Inferior parietal cortex (tissue), 1 donor: ENCODE measurements around the gene FRMD4A.

Experiments
- DNase-seq: peaks from one replicate; pipeline ENCODE4 v3.0.0-alpha.2; 2016; ENCODE audit errors: extremely low spot score

Gene FRMD4A

DNA sequence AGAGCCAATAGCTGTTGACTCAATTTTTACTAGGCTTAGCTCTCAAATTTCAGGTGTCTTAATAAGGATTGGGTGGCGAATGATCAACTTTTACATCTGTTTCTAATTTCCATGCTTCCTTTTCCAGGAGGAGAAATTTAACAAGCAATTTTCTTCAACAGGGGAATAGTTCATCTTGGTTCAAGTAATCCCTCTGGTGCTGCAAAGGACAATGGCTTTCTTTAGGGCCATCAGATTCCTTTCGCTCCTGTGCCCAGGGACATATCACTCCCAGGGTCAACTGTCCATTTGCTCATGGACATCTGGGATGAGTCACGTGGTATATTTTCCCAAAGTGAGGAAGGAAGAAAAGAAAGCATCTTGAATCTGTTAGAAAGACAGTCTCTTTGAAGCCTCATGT is 313.3 kb downstream of the FRMD4A start:
- no peak for DNase-seq

DNA sequence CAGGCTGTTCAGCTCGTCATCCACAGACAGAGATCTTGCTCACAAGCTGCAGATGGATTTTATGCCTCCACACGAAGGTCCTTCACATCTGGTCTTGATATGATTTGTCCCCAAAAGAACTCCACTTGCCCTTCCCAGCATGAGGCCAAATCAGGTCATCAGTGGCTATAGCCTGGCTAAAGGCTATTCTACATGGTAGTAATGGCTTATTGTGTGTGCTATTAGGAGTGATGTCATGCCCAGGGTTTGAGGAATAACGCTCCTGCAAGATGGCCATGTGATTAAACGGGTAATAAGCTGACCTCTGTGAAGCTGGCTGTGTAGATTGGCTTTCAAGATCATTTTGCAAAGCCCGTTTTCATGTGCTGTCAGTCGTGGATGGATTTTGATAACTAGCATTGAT is 313.8 kb downstream of the FRMD4A start:
- no peak for DNase-seq

DNA sequence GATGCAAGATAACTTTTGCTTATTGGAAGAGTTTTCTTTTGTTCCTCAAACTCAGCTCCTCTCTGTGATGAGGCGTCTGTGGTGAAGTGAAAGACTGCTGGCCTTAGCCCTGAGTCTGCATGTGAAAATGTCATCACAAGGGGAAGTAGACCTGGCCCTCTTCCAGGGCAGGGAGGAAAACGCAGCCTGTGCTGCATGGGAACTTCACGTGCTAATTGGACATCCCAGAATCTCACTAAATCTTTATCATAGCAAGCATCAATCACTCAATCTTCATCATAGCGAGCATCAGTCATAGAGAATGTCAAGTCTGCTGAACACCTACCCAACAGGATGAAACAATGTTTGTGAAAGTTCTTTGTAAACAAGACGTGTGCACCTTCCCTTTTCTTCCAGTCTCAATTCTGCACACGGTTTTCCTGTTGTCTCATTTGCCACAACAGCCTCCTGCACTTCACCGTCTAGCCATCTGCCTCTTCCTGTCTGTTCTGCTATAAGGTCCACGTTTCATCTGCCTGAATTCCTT is 314.6 kb downstream of the FRMD4A start:
- DNase-seq, result peak; percentile 14

DNA sequence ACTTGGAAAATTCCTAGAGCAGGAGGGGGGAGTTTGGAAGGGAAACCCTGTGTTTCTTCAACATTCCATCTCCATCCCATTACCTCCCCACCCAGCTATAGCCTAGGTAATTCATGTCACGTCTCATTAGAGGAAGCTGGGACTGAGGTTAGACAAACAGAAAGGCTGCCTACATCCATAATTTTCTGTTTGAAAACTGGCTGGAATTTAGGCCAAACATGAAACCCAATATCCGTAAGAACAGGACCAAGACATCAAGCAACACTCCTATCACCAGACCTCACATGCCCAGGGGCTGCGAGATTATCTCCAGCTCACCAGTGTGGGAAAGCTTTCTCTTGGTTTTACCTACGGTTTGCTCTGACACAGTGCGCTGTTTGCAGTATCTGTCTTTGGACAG is 316.3 kb downstream of the FRMD4A start:
- no peak for DNase-seq

DNA sequence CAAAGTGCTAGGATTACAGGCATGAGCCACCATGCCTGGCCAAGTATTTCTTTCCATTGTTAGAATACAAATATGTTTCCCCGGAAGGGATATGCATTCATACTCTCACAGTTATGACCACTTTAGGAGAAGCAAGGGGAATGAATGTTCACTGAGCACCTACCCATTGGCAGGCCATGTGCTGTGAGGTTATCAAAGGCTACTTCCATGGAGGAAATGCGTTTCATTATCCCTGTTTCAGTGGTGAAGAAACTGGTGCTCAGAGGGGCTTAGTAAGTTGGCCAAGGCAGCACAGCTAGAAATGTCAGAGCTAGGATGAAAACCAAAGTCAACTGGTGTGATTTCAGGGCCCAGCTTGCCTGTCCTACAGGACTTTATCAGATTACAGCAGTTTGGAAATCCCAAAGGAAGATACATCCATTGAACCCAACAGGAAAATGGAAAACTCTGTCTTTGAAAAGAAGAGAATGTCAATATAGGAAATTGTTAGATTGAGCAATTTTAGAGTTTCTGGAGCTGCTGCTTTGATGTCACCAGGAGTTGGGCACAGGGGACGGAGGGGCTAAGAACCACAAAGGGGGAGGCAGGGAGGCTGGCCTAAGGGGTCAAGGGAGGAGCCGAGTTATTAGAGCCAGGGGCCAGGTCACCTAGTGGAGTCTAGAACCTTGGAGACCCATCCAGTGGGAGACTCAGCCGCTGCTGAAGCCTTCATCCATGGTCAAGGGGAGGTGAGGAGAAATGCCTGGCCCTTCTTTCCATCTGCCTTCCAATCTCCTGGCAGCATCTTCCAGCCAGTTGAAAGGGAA is 319.8 kb downstream of the FRMD4A start:
- DNase-seq, result no peak

DNA sequence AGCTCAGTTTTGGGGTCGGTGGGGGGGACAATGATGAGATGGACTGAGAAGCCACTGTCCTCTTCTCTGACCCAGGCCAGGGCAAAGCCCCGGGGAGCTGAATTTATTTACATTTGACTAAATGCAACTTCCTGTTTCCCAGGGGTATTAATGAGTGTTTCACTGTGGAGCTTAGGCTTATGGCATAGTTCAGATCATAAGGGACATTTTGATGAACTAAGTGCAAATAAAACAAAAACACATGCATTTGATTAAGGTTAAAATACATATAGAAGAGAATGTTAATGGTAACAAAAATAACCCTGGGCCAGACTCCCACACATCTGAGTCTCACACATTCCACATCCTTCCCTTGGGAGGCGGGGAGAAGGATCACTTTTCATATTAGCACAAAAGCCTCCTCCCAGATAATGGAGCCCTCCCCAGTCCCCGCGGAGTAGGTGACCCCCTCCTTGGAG is 320.6 kb downstream of the FRMD4A start:
- no peak for DNase-seq

DNA sequence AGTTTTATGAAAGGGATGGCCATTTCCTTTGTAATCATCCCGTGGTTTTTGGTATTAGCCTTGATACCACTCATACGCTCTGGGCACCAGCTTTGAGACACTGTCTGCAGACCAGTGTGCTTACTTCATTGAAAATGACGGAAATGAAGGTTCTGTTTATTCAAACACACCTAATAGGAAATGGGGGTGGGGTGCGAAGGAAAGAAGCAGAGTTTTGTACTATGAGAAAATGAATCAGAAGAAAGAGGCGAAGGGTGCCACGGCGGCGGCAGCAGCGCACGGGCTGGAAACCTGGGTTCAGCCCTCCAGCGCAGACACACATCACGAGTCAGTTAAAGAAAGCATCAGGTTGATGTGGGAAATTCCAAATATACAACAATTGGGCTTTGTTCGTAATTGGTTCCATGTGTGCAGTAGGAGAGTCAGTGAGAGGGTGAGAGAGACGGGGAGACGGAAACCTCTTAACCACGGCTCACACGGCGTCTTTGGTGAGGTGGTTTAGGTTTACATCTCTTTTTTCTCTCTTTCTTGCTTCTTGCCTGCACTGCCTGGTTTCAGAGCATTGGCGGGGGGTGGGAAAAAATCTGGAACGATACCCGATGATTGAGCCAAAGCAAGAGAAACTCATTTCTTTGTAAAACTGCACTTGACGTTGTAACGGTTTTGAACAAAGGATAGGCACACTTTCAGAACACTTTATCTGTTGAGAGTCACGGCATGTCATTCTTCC is 321.2 kb downstream of the FRMD4A start:
- peak; percentile 14 for DNase-seq

DNA sequence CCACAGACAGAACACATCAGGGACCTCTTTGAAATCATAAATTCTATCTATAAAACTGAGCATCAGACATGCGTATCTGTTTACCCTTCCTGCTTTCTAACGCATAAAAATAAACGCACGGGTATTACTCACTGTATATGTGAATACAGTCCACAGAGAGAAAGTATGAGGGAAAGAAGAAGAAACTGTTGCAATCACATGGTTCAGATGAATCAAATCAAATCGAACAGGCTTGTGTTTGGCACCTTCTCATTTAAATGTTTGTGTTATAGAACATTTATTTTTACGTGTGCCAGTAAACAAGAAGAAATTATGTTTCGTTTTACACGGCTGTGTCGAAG is 322.0 kb downstream of the FRMD4A start:
- DNase-seq, result no peak

DNA sequence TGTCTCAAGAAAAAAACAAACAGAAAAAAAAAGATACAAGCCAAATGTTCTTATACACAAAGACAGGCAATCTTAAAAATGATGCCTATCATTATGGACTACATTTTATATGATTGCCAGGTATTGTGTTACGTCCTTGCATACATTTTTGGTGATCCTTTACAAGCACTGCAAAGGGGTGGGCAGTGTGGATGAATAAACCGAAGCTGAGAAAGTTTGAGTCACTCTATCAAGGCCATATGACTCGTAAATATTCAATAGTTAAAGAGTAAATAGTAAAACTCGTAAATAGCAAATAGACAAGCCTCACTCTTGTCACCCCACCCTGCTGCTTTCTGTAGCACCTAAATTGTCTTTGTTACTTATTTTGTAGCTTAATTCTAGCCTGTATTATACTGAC is 326.2 kb downstream of the FRMD4A start:
- DNase-seq, result no peak

DNA sequence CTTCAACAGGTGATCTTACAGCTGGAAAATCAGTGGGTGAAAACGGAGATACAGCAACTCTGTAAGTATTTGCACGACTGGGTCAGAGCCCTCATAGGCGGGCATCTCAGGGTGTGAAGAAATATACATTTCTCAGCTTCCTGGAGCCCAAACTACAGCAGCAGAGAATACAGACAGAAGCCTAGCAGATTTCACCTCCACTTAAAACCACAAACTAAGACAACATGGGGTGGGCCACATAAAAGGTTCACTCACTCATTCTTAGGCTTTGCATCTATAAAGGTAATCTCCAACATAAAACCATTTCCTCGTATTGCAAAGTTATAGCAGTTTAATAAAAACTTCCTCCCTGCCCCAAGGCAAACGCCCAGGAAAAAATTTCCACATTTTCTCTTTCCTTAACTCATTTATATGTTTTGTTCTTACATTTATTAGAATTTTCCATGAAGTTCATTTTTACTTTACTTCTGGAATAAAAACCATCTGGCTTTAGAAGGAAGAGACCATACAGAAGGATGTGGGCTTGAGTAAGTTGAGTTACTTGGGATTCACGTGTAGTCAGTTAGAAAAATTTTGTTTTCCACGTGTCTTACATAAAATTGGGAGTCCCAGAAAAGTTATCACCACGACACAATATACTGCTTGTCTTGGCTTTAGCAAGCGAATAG is 327.1 kb downstream of the FRMD4A start:
- DNase-seq, result no peak

DNA sequence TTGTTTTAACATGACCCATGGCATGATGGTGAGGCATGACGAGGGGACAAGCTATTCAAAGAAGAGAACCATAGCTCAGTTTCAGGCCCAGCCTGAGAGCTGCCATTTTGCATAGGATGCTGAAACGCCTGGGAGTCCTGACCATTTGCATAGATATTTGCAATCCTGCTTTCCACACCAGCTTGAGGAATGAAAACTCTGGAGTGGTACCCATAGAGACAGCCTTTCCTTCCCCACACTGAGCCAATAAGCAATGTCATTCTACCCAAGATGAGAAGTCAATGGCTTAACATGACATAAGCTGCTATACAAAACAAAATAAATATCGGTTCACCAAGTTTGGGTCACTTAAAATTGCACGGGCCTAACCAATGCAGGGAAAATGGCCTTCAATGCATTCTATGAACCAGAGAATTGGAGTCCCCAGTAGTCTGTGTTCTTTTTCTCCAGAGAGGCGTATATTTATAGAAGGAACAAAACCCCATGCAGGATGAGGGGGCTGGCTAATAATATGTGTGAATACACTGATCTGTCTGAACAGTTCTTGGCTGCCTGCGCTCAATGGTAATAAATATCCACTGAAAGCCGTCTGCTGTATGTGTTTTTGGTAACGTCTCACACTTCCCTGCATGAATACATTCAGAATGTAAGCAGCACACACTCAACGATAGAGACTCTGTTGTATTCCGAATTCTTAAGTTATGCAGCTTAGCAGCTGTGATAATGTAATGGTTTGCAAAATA is 329.3 kb downstream of the FRMD4A start:
- DNase-seq, result peak; percentile 22

DNA sequence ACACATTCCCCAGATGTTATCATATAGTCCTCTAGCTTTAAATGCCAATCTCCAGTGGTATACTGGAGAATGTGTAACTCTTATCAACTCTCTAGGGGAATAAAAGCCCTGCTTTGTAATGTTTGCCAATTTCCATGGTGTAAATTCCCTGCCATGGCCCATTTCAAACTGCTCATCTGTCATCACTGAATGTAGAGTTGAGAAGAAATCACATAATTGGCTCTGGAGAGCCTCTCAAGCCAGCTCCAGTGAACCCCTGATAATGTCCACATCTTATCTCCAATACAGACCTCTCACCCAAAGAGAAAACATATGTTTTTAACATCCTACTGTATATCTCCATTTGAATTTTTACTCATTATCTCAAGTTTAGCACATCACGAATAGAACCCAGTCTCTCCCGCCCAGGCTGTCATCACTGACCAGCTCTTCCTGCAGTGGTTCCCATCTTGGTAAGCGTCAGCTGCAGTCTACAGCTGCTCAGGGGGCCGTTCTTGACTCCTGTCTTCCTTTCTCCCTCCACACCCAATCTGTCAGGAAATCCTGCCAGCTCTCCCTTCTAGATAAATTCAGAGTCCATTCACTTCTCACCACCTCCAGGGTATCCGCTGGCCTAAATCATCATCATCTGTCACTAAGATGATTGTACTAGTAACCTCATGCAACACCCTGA is 332.4 kb downstream of the FRMD4A start:
- DNase-seq, result no peak

DNA sequence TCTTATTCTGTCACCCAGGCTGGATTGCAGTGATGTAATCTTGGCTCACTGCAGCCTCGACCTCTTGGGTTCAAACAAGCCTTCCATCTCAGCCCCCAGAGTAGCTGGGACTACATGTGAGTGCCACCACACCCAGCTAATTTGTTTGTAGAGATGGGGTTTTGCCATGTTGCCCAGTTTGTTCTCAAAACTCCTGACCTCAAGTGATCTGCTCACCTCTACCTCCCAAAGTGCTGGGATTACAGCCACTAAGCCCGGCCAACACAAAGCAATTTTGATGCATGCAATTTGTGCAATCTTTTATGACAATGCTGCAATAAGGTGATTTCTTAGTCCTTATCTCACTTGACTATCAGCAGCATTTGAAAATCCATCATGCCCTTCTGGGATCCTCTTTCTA is 333.1 kb downstream of the FRMD4A start:
- no peak for DNase-seq

DNA sequence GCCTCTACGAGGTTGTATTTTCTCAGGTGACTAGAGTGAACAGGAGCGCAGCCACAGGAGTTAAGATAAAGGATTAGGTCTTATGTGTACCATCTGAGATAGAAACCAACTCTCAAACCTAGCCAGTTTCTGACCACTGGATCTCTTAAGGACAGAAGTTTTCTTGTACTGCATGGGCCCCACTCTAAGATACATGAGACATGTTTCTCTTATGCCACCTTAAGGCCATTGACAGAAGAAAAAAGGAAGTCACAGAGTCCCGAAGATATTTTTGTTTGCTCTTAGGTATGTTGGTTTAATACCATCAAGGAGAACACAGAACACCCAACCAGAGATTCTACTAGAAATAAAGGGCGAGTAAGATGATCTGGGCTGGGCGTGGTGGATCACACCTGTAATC is 335.8 kb downstream of the FRMD4A start:
- no peak for DNase-seq

DNA sequence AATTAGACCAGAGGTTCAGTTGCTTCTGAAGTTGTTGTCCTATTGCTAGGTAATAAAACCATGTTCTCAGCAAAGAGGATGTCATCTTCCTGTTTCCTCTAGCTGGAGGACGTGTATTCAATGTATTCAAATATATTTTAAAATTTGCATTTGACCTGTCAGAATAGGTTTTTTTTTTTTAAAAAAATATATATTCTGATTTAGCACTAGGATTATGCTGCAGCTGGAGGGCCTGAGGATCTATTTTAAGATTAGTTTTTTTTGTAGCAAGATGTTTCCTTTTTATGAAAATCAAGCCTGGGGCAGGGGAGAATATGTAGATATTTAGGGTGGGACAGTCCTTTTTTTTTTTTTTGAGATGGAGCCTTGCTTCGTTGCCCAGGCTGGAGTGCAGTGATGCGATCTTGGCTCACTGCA is 337.0 kb downstream of the FRMD4A start:
- DNase-seq, result no peak

DNA sequence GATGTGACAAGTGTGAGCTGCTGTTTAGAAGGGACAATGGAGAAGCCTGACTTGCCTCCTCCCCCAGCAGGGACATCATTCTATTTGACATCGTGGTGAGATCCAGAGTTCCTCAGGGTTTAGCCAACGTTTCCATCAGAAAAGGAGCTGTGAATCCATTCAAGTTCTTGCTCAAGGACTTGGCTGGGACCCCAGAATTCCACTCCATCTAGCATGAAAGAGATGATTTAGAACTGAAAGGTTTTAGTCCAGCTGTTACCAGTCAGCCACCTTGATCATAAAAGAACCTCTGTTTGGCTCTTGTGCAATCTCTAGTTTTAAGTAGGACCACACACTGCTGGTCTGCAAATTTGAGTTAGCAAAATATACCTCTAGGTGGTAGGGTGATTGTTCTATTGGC is 337.6 kb downstream of the FRMD4A start:
- DNase-seq, result no peak

DNA sequence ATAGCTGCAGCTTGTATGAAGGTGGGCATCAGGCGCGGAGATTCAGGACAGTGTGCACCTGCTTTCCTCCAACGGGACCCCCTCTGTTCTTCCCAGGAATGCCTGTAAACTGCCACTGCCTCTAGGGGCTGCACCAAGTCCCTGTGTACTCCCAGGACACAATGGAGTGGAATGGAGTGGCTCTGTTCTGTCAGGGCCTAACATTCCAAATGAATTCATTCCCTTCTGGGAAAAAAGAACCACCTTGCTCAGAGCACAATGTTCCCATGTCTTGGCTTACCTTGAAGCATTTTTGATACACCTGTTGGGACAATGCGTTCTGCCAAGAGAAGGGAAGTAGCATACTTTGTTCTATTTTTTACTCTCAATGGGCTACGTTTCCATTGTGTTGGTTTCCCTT is 339.4 kb downstream of the FRMD4A start:
- DNase-seq, result no peak

DNA sequence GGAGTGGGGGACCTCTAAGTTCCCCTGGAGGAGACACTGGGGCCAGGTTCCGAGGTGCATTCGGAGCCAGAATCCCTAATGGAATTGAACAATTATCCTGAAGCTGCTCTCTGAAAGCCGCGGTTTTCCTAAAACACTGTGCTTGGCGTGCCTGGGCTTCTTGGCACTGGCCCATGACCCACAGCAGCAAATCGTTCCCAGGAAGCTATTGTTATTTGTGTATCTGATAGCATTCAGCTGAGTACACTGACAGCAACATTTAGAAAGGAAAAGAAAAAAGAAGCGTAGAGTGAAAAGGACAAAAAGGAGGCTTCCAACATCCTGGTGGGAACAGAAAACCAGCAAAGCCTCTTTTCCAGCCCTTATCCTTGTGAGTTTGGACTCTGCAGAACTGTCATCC is 339.8 kb downstream of the FRMD4A start:
- DNase-seq, result no peak

DNA sequence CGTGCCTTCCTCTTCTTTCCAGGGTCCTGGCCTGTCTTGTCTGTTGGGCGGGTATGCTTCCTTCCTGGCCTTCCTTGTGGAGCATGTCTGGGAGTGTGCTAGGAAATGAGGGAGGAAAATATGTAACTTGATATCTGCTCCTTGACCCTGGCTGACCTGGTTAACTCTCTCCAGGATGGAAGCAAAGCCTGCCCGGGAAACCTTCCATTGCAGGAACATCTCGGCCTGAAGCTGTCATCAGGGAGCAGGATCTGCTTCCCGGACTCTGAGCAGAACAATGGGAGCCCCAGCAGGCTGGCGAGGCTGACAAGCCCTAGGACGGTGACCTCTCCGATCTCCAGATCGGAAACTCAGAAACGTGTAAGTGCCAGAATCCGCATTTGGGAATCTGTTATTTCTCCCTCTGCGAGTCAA is 340.3 kb downstream of the FRMD4A start:
- no peak for DNase-seq

DNA sequence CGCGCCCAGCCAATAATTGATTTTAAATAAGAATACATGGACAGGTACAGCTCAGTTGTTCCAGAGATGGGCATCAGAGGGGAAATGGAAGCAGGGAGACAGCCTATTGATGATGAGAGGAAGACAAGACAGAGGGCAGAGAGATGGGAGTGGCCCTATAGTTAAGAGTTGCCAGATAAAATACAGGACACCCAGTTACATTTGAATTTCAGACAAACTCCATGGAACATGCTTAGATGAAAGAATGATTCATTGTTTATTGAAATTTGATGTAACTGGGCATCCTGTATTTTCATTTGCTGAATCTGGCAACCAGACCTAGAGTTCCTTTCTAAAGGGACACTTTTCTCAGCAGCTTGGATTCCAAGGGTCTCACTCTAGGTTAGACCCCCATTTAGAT is 341.1 kb downstream of the FRMD4A start:
- no peak for DNase-seq

DNA sequence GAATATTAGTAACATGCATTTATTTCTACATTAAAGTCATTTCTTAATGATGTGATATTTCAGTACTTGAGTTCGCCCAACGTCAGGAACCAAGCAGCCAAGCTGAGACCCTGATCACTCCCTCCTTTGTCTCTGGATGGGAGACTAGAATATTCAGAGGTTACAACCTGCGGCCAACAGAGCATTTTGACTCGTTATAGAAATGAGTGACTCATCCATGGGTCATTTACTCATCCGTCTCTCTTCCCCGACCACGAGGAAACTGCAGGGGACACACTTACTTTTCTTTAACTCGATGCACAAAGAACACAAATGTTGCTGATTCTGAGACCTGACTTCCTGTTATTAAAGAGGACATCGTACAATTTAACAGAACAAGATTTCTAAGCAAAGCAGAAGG is 343.3 kb downstream of the FRMD4A start:
- DNase-seq, result no peak
